Muscle of back (tissue), 11 donors: Measurements from ENCODE around the gene MAP1LC3A. TPM values are rescaled to one million over a fixed set of nuclear protein-coding genes. Genes with fewer than 3 reads are reported as not detected.
A peak's percentile ranks its signal among the peaks of the same experiment; 100 is the strongest.

Source experiments
- DNase-seq, 3 donors: peaks; one replicate each; pipeline versions ENCODE4 v3.0.0 to v3.0.0-alpha.2; 2013
- polyA plus RNA-seq, 10 donors: library from polyadenylated mRNA; unstranded; fragments of 120-200 nt; gene quantifications; one replicate each; pipeline ENCODE4 v1.2.1, GENCODE V29; 2013; ENCODE audit not compliant: insufficient read length in 10 of 10

MAP1LC3A gene
- polyA plus RNA-seq, 10 donors = 11.4 to 27.9 (median 17.6) TPM

DNA sequence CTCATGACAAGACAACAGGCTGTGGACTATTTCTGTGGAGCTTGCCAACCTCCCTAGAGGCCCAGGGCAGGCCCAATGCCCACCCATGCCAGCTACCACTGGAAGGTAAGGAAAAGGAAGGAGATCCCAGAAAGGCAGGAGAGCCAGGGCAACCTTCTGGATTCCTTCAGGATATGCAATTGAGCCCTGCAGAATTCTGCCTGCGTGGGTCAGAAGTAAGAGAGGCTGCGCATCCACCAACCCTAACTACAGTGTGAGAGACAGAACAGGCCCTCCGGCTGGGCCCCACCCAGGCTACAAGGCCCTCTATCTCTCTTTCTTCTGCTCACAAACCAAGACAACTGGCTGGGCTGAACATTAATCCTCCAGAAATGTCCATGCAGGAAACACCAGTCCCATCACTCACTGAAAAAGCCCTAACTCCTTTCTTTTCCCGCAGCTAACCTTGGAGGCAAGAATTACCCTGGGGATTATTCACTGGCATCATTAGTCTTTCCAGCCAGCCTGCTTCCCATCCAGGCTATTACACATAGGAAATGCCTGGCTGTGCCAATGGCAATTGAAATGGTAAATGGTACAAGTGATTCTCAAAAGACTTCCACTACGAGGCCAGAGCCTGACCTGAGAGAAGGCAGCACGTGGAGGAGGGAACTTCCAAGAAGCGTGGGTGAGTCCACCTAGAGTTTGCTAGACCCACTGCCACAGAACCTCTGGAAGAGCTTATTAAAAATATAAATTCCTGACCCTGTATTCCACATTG, 15.2 kb downstream of the MAP1LC3A start:
- no peak for DNase-seq

DNA sequence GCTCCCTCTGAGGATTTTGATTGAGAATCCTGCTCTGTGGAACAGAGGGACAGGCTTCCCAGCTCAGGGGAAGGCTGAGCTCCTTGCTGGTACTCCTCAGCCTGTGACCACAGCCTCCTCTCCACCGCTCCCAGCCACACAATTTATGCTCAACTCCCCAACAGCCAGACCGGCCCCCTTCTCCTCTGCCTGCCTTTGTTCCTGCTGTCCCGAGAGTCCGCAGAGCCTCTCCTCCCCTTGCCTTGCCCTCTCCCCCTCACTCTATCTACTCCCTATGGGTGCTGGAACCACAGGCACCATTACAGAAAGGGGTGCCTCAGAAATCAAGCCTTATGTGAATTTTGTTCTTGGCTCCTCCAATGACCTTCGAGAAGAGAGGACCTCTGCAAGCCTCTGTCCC, 15.9 kb downstream of the MAP1LC3A start:
- no peak for DNase-seq

DNA sequence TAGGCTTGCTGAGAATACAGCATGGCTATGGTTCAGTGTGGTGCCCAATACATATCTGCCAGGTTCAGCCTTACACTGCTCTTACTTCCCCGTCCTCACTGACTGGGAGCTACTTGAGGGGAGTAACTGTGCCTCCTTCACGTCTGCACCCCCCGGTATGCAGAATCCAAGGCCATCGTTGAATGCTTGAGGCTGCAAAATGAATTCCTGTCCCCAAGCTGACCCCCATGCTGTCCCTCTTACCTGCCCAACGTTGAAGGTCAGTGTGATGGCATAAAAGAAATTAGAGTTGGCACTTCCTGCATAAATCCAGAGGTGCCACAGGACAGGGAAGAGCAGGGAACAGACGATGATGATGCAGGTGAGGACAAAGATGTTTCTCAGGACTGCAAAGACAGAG, 16.3 kb downstream of the MAP1LC3A start:
- no peak for DNase-seq

DNA sequence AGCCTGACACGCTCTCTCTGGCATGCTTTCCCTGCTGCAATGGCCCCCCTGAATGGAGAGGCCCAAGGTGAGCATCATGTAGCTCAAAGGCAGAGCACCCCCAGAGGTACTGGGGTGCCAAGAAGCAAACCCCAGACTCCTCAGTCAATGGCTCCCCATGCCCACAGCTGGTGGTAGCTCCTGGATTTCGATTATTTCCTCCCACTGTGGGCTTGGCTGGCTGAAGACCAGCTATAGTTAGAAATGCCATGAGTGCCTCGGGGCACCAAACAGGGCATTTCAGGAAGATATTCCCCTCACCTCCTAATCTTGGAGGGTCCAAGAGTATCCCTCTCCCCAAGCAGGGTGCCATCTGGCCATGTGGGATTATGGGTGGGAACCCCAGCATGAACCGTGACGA, 16.8 kb downstream of the MAP1LC3A start:
- DNase-seq = no peak

DNA sequence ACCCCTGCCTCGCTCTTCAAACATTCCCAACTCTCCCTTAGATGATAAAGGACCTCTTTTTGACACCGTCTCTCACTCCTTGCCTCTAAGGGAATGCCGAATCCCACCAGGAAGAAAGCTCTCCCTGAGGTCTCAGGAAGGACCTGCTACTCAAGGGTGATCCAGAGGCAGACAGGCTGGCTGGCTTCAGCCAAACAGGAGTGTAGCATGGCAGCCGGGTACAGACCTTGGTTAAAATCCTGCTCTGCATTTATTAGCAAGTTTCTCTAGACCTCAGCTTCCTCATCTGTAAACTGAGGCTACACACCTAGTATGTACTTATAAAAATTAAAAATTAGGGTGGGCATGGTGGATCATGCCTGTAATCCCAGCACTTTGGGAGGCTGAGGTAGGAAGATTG, 17.2 kb downstream of the MAP1LC3A start:
- DNase-seq = no peak

DNA sequence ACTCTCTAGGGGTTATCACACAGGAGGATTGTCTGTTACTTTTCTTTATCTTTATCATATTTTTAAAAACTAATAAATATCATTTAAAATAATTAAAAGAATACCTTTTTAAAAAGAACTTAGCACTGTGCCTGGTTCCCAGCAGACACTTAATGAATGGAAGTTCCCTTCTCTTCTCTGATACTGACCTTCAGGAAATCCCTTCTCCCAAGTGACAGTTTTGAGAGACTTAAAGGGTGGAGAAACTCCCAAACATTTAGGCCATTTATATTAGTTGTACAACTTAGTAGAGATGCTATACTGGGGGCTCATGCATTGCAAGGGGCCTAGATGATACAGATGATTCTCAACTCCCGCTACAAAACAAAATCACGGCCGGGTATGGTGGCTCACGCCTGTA, 18.5 kb downstream of the MAP1LC3A start:
- DNase-seq = no peak

DNA sequence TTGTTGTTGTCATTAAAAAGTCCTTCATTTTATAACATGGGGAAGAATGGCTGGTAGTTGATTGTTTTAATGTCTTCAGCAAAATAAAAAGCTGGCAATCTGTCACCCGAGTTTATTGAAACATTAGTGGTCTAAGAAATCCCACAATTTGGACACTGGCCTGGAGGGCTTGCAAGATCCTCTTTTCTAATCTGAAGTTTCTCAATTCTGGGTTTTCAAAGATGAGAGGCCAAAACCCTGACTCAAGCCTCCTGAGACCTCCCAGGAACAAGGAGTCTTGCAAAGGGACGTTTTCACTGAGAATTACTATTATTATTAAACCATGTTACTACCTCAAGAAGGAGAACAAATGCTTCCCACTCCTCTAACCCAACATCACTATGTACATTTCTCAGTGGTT, 19.5 kb downstream of the MAP1LC3A start:
- no peak for DNase-seq

DNA sequence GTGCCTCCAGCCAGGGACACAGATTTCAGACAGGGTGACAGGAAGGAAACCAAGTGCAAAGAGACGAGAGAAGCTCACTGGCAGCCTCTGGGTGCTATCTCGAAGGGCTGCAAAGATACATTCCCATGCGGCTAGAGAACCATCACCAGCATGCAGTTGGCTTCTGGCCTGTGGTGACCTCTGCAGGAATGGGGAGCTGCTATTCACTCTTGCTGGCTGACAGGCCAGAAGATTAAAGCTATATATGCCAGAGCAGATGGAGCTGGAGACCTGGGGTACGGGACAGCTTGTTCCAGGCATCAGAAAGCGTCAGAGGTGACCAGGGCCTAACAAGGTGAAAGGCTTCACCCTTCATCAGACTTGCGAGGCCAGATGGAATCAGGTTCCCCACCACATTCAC, 20.0 kb downstream of the MAP1LC3A start:
- no peak for DNase-seq

DNA sequence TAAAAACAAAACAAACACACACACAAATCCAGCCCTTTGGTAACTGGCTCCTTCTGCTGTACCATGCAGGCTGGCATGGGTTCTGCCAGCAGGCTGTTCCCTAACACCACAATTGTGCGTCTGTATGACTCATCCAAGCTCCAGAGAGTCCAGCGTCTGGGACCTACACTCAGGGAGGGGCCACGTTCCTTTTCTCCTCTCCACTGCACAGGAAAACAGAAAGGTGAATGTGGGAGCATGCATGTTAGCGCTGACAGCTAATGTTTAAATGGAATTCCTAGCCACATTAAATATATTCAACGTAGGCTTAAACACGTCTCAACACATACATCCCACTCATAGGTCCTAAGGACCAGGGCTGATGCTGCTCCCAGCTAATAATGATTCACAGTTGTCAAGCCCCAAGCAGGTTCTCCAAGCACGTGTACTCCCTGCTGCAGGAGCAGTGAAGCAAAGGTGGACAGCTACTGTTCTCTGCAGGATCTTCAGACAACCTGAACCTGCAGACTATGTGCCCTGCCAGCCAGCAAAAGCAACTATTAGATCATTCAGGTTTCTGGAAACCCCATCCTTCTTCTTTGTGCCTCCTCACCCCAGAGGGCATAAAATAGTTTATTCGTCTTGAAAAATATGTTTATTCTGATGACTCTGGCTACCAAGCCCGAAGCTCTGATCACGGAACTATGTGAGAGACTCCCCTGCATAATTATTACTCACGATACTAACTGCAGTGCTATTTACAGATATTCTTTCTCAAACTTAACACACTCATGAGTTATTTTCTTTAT, 20.9 kb downstream of the MAP1LC3A start:
- DNase-seq = no peak

DNA sequence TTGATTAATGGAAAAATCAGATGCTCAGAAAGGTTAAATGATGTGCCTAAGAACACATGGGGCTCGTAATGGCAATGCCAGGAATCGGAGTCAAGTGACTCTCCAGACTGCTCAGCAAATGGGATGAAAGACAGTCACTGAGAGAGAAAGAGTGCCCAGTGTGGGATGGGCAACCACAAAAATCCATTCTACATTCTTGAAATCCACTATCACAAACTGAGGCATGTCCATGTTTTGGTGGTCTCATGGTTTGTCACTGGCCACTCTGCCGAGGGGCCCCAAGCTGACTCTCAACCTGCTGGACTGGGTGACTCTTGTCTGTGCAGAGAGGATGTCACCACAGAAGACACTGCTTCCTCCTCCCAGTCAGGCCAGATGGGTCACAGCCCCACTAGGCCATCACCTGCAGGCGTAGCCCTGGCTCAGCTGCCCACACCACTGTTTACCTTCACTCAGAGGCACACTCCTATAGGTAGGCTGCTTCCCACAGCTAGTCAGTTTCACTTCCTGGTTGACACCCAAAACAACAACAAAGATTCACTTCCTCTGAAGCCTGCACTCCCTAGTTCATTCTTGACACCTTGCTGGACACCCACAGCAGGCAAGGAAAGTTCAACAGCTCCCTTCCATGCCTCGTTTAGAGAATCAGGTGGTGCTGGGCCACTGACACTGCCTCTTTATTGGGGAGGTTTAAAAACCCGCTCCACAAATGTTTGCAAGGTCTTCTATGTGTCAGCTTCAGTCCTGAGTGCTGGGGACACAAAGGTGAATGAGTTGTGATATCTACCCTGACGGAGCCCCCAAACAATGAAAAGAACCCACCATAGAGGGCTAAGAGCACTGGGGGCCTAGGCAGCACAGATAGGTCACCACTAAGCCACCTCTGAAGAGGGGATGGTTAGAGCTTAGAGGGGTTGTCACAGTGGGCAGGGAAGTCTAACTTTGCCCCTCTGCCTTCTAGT, 21.7 kb downstream of the MAP1LC3A start:
- no peak for DNase-seq

DNA sequence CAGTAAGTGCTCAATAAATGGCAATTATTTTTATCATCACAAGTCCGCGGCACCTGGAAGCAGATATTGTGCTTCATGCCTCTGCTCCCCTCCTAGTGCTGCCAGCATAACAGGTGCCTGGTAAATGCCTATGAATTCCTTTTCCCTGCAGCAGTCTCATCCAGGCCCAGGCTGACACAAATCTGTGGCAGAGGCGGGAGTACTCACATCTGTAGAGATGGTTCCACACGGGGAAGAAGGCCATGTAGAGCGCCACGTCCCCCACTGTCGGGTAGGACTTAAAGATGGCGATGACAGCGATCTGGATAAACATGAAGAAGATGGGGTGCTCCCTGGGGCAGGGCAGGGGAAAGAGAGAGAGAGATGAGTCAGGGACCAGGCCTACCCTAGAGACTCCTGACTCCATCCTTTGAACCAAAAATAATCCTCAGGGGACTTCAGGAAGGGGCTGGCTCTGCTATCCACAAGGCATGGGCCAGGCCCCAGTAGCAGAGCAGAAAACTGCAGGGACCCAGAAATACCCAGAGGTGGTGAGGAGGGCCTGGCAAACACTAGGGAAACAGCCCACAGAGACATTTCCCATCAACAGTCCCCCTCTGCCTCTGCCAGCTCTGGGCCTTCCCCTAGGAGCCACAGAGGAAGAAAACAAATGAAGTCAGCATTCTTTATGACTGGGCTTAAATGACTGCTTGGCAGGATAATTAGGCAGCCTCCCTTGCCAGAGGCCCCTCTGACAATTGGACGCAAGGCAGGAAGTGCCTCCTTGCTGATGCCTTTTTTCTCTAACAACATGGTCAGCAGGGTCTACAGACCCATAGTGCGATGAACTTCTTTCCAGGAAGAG, 23.0 kb downstream of the MAP1LC3A start:
- DNase-seq = peak in 1 of 3 donors; percentile 30

DNA sequence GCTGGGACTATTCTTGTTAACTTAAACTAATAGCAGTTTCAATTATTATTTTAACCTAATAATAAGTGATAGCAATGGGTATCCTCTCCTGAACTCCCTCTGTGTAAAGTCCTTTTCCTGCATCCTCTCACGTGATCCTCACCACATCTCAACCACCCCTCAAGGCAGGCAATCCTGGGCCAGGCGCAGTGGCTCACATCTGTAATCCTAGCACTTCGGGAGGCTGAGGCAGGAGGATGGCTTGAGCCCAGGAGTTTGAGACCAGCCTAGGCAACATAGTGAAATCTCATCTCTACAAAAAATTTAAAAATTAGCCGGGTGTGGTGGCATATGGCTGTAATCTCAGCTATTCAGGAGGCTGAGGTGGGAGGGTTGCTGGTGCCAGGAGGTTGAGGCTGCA, 23.7 kb downstream of the MAP1LC3A start:
- DNase-seq = no peak

DNA sequence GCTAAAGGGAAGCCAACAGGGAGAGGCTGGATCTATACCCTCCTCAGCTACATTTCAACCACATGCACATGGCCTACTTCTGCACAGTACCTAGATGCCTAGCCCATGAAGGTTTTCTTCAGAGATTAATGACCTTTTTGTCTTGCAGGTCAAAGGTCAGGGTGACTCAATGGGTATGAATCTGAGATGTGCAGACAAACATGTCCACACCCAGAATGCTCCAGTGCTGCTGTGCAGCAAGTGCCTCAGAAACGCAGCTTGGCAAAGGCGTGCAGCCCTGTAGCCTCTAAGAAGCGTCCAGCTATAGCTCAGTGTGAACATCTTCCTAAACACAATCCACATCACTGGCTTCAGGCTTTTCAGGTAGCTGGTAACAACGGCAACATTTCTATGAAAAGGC, 24.4 kb downstream of the MAP1LC3A start:
- no peak for DNase-seq

DNA sequence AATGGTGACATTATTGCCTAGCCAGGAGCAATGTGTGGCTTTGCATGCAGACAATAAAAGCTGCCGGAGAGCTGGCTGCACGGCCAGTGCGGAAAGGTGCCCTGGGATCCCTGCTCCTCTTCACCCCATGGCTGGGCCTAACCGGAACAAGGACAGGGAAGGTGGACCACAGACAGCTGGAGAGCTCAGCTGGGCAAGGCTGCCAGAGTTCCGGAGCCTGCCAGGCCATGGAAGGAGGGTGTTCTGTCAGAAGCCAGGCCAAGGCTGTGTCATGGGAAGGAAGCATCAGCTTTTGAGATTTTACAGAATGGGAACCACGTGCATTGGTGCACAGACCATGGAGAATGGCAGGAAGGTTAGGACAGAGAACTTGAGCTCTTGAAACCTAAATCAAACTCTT, 25.0 kb downstream of the MAP1LC3A start:
- DNase-seq = no peak

DNA sequence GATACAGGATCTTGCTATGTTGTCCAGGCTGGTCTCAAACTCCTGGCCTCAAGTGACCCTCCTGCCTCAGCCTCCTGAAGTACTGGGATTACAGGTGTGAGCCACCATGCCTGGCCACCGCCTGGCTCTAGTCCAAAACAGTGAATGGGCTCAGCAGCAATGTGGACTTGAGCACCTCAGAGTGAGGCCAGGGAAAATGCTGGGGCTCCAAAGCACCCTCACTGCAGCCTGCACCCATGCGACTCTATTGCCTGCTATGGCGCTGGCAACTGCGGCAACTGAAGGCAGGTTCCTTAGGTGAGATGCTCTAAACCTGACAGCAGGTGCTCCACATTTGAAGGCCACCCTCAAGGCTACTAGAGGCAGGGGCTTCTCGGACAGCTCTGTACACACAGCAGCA, 26.5 kb downstream of the MAP1LC3A start:
- no peak for DNase-seq

DNA sequence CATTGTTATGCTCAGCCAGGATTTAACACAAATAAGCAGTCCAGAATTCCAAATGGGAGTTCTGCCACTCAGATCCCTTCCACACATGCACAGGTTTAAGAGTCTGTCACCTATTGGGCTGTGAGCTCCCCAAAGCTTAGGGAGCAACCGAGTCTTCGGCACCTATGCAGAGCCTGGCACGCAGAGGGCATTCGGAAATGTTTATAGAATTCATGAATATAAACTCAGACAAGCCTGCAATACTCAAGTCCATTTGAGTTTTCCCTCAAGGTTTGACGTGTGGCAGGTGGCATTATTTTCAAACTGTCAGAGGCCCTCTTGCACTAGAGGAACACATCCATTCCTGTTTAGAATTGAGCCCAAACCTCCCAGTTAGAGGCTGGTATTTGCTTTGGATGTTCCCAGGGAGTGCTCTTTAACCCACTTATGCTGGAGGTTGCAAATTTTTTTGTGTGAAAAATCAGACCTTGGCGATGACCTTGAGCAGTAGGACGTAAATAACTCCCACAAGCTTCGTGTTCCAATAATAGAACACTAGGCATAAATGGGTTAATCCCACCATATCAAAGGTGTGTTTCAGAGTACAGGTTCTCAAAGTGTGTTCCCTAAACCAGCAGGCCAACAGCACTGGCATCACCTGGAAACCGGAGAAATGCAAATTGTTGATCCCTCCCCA, 28.1 kb downstream of the MAP1LC3A start:
- DNase-seq = no peak

DNA sequence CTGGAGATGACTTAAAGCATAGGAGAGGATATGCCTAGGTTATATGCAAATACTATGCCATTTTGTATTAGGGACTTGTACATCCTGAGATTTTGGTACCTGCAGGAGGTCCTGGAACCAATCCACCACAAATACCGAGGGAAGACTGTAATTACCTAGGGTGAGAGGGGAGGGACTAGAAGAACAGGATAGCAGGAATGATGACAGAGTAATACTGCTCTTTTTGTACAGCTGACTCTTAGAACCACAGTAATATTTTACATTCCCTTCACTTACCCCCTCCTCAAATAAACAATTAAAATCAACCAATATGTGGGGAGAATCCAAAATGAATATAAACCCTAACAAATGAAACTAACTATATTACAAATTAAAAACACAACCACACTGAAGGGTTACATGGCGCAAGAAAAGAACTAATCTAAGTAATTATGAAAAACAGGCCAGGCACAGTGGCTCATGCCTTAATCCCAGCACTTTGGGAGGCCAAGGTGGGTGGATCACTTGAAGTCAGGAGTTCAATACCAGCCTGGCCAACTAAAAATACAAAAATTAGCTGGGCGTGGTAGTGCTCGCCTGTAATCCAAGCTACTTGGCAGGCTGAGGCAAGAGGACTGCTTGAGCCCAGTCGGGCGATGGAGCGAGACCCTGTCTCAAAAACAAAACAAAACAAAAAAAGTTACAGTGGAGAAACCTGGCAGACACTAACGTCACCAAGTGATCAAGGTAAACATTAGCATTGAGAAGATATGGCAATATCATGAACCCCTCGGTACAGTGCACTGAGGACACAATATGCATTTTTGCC, 37.1 kb downstream of the MAP1LC3A start:
- no peak for DNase-seq

DNA sequence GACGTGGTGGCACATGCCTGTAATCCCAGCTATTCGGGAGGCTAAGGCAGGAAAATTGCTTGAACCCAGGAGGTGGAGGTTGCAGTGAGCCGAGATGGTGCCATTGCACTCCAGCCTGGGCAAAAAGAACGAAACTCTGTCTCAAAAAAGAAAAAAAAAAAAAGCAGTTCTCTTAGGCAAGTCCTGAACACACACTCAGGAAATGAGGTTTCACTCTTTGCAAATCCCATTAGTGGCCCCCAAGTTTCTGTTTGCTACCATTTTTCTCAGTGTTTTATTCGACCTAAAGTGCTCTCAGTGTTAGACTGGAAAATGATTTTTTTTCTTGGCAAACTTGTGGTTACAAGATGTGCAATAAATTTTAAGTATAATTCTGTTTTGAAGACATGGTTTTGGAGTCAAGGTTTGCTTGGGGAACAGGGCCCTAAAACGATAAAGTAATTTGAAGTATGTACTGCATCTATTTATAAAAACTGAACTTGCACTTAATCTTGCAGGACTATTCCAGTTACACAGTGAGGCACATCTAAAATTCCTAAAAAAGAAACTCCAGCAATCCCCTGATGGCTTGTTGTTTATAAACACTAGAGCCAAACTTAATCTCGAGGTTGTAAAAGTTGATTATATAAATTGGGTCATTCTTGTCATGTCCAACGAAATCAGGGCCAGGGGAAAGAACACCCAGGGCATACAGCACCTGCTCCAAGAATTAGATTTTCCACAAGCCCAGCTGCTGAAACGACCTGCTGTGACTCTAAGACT, 42.6 kb downstream of the MAP1LC3A start:
- DNase-seq = peak in 2 of 3 donors; percentile 8 to 43
